COLO829 (cell line): ENCODE results near the gene MIER3.

Experiments
- DNase-seq: peaks from one replicate; pipeline ENCODE4 v3.0.0; 2012; ENCODE audit warnings: low spot score

The MIER3 gene

DNA sequence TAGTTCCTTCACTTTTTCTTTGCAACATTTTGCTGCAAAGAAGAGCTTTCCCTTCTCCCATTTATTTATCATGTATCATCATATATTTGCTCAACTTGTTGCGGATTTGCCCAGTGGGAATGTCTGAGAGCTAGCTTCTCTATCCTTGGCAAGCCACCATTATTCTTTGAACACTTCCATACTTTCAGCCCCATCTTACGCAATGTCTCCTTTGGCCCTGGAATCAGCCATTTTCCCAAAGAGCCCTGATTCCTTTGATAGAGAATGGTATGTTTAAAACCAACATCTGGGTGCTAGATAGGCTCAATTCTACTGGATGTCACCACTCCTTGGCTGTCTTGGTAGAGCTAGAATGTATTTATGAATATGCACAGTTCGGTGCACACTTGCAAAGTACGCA is 55.2 kb downstream of the MIER3 start:
- DNase-seq = no peak

DNA sequence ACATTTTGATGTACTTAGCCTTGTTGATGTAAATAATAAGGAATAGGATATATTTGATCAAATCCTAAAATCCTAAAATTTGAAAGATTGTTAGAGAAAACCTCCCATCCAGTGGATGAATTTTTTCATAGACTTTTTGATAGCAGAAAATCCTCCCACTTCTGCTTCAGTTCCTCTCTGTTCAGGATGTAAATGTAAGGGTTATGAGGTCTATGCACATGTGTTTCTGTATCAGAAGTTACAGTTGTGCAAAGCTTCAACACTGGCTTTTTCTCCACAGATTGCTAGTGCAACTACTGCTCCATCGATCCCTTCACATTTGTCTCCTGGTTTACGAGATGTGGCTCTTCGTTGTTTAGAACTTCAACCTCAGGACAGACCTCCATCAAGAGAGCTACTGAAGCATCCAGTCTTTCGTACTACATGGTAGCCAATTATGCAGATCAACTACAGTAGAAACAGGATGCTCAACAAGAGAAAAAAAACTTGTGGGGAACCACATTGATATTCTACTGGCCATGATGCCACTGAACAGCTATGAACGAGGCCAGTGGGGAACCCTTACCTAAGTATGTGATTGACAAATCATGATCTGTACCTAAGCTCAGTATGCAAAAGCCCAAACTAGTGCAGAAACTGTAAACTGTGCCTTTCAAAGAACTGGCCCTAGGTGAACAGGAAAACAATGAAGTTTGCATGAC is 58.5 kb downstream of the MIER3 start:
- no peak for DNase-seq

- DNase-seq = no peak
These were observed 70.4 kb downstream of the MIER3 start for GRCh38 chr5:56881571-56881970.

- no peak for DNase-seq
These were observed 75.6 kb downstream of the MIER3 start for GRCh38 chr5:56876327-56876726.

GRCh38 chr5:56873056-56873455 is 78.9 kb downstream of the MIER3 start:
- no peak for DNase-seq

GRCh38 chr5:56871777-56872176 is 80.1 kb downstream of the MIER3 start:
- no peak for DNase-seq
